AG09309 (cell line): ENCODE results near the gene LIN7A.

Source experiments
- DNase-seq: peaks from one replicate; pipeline ENCODE4 v3.0.0-alpha.2; 2010; ENCODE audit warnings: low read depth
- H3K4me3 ChIP-seq: 2 replicates; pipeline ENCODE4 v1.5.1; 2011; ENCODE audit warnings: mild to moderate bottlenecking, low read depth, low read length, moderate library complexity; ENCODE audit not compliant: control insufficient read depth
- TF ChIP-seq, protein P1 (sequence below): IDR thresholded peaks from 2 replicates; pipeline ENCODE4 v1.5.1; 2011; ENCODE audit warnings: mild to moderate bottlenecking, low read depth, low read length, inconsistent platforms; ENCODE audit not compliant: insufficient read depth, control insufficient read depth; ENCODE audit errors: missing control alignments

LIN7A gene

GRCh38 chr12:80843969-80844368 is 93.8 kb downstream of the LIN7A start:
- TF ChIP-seq, protein P1, sequence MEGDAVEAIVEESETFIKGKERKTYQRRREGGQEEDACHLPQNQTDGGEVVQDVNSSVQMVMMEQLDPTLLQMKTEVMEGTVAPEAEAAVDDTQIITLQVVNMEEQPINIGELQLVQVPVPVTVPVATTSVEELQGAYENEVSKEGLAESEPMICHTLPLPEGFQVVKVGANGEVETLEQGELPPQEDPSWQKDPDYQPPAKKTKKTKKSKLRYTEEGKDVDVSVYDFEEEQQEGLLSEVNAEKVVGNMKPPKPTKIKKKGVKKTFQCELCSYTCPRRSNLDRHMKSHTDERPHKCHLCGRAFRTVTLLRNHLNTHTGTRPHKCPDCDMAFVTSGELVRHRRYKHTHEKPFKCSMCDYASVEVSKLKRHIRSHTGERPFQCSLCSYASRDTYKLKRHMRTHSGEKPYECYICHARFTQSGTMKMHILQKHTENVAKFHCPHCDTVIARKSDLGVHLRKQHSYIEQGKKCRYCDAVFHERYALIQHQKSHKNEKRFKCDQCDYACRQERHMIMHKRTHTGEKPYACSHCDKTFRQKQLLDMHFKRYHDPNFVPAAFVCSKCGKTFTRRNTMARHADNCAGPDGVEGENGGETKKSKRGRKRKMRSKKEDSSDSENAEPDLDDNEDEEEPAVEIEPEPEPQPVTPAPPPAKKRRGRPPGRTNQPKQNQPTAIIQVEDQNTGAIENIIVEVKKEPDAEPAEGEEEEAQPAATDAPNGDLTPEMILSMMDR = no peak
- DNase-seq = no peak
- no peak overlapping the region for H3K4me3 ChIP-seq

- TF ChIP-seq, protein P1 = no peak
- no peak overlapping the region for H3K4me3 ChIP-seq
- no peak for DNase-seq
Observed at GRCh38 chr12:80838708-80839107, 99.0 kb downstream of the LIN7A start.

DNA sequence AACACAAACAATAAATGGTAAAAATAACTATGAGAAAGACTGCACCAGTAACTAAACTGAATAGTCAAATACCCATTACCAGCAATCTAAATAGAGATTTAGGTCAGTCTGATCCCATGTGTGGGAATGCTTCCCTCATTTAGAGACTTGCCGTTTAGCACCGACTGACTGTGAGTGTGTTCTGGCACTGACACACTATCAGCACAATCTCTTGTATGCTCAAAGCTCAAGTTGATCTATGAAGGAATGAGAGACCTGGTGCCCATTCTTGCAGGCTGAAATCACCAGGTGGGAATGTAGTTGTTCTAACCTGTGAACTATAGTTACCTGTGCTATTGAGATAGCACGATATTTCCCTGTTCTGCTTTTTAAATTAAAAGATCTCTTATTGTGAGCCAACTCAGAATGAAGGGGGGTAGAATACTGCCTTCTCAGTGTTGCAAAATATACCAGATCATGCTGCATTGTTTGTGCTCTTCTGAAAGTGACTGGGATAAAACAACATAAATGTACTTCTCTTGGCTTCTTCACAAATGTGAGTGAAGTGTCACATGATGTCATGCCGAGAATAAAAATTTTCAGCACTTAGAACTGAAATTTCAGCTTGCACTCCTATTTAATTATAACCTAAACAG is 99.6 kb downstream of the LIN7A start:
- no peak for DNase-seq
- TF ChIP-seq, protein P1 = no peak
- no peak overlapping the region for H3K4me3 ChIP-seq

- peak; percentile 45 for DNase-seq
- no peak overlapping the region for H3K4me3 ChIP-seq
- TF ChIP-seq, protein P1 = peak; percentile 95
Observed at GRCh38 chr12:80837342-80837978, 100.3 kb downstream of the LIN7A start.

DNA sequence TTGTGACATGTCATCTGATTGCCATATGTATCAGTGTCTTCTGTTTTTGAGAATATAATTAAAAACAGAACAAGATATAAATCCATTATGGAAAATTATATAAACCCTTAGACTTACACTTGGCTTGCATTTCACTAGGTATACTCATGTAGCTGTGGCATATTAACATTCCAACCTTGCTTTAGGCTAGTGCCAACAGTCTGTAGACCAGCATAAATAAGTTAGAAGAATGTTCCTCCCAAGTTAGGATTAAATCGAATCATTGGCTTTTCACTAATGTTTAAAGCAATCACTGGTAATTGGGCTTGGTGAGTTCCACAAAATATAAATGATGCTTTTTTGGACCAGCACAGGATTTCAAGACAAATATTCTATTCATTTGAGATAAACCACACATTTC is 103.0 kb downstream of the LIN7A start:
- TF ChIP-seq, protein P1 = no peak
- no peak for DNase-seq
- H3K4me3 ChIP-seq = no peak overlapping the region

DNA sequence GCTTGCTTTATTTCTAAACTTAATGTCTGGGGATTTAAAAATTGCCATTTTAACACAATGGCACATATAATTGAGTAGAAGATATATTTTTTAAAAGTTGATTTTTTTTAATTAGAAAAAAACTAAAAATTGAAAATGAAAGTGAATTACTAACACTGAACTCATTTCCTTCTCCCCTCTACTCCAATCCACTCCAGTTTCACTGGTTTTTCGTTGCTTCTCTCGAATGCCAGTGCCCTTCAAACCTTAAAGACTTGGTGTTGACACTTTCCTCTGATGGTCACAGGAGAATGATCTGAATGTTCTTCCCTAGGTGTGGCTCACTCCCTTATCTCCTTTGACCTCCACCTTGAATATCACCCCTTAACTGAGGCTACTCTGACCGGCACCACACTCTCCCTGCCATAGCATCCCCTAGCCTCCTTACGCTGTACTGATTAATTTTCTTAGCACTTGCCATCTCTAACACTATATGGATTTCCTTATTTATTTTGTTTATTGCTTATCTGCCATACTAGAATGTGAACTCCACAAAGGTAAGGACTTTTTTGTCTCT is 107.1 kb downstream of the LIN7A start:
- no peak for DNase-seq
- TF ChIP-seq, protein P1 = no peak
- no peak overlapping the region for H3K4me3 ChIP-seq
